Stimulated activated memory B cell treated with anti-CD40 and anti-IgM and Interleukin-4, amounts not matched to agents 10 μg/mL and 1 μg/mL and 100 μg/mL, for 72 hours (primary cell): ENCODE results near the gene LIPC.

ENCODE experiments used
- ATAC-seq: fragments of 150-1000 bp; cut with Tn5 transposase; 2 replicates; pipeline ENCODE4 v1.10.0; 2021
- H3K27ac Mint-ChIP-seq: one replicate; pipeline ENCODE4 v1.8.0; 2022; ENCODE audit warnings: mild to moderate bottlenecking, mixed read lengths
- H3K27me3 Mint-ChIP-seq: one replicate; pipeline ENCODE4 v1.8.0; 2022; ENCODE audit warnings: mixed read lengths
- H3K36me3 Mint-ChIP-seq: one replicate; pipeline ENCODE4 v1.8.0; 2022; ENCODE audit warnings: mixed read lengths
- H3K4me1 Mint-ChIP-seq: one replicate; pipeline ENCODE4 v1.8.0; 2022; ENCODE audit warnings: mixed read lengths
- H3K4me3 Mint-ChIP-seq: one replicate; pipeline ENCODE4 v1.8.0; 2022; ENCODE audit warnings: mild to moderate bottlenecking, moderate library complexity, mixed read lengths
- H3K9me3 Mint-ChIP-seq: one replicate; pipeline ENCODE4 v1.8.0; 2022; ENCODE audit warnings: mixed read lengths

The LIPC gene

DNA sequence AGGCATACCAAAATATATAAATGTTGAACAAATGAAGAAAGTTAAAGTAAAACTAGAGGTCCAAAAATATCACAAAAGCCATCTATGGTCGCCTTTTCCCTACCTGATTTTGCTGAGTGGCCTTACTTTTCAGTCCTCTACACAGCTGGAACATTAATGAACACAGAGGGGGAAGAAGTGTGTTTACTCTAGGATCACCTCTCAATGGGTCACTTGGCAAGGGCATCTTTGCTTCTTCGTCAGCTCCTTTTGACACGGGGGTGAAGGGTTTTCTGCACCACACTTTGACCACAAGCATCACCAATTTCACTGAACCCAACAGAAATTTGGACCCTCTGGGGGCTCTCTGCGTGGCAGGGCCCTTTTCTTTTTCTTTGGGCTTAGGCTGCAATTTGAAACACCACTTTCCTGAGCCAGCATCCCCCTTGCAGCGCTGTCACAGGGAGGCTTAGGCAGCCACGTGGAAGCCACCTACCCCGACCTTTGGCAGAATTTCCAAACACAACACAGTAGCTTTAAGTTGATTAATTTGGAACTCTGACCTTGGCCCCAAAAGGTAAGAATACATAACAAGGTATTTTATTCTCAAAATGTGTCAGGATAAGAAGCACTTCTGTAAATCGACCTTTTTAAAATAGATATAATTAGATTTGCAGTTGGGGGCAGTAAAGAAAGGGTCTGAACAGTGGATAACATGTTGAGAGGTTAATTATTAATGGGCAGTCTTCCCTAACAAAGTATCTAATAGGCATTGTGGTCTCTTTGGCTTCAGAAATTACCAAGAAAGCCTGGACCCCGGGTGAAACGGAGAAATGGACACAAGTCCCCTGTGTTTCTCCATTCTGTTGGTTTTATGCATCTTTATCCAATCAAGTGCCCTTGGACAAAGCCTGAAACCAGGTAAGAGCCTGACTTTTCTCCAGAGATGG, at the start of gene LIPC:
TSS of gene LIPC (plus strand) at position 771 of the 929 bp plus-strand sequence. CDS start at position 813, 42 bp downstream.
- Mint-ChIP-seq H3K4me3 (no peak within 1 kb of the TSS), H3K27ac (no peak within 1 kb of the TSS), H3K4me1 (no peaks in the 10 kb centered on the region), H3K36me3 (no peaks in the 10 kb centered on the region), H3K27me3 (no peaks in the 10 kb centered on the region), H3K9me3 (no peaks in the 10 kb centered on the region)
- ATAC-seq: no peak

- ATAC-seq: no peak
- H3K4me1 Mint-ChIP-seq: no peaks in the 10 kb centered on the region
These were observed 47.9 kb upstream of the LIPC start for GRCh38 chr15:58383876-58384275.

DNA sequence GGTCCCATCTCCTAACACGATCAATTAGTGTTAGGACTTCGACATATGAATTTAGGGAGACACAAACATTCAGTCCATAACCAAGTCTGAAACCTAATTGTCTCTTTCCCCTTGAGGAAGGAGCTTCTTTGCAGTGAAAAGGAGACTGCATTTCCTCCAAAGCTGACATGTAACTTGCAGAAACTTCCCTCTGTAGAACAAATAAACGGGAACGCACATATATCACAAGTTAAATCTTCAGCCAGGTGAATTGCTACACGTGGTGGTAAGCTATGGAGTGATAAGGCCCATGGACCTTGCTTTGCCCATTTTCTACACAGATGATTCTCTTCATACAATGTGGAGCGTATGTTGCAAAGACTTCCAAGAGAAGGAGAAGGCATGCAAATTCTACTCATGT, 47.1 kb upstream of the LIPC start:
- no peaks in the 10 kb centered on the region for H3K27me3 Mint-ChIP-seq
- no peaks in the 10 kb centered on the region for H3K36me3 Mint-ChIP-seq
- no peak overlapping the region for H3K4me3 Mint-ChIP-seq
- no peaks in the 10 kb centered on the region for H3K4me1 Mint-ChIP-seq
- ATAC-seq: no peak
- no peak overlapping the region for H3K27ac Mint-ChIP-seq
- no peaks in the 10 kb centered on the region for H3K9me3 Mint-ChIP-seq

More at GRCh38 chr15:58383876-58384275, 47.9 kb upstream of the LIPC start:
- no peaks in the 10 kb centered on the region for H3K27me3 Mint-ChIP-seq
- H3K9me3 Mint-ChIP-seq: no peaks in the 10 kb centered on the region
- no peak overlapping the region for H3K27ac Mint-ChIP-seq
- H3K36me3 Mint-ChIP-seq: no peaks in the 10 kb centered on the region
- no peak overlapping the region for H3K4me3 Mint-ChIP-seq

- no peak overlapping the region for H3K27ac Mint-ChIP-seq
- no peaks in the 10 kb centered on the region for H3K4me1 Mint-ChIP-seq
- no peaks in the 10 kb centered on the region for H3K9me3 Mint-ChIP-seq
- H3K36me3 Mint-ChIP-seq: no peaks in the 10 kb centered on the region
- no peaks in the 10 kb centered on the region for H3K27me3 Mint-ChIP-seq
- H3K4me3 Mint-ChIP-seq: no peak overlapping the region
- no peak for ATAC-seq
These were observed 45.7 kb upstream of the LIPC start for GRCh38 chr15:58386081-58386480.

DNA sequence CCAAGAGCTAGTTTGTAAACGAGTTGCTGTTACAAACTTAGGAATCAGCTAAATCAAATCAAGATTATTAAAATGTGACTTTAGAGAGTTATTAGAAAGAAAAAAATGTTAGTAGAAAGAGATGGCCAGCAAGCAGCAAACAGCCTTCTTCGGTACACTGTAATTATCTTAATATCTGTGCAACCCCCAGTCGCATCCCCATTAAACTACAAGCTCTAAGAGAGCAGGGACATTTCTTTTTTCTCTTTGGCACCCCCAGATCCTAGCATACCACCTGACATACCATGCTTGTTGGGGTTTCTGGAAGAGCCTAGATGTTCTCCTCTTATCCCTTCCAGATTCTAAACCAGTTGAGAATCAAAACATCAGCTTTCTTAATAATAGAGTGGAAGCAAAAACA, 45.1 kb upstream of the LIPC start:
- no peaks in the 10 kb centered on the region for H3K36me3 Mint-ChIP-seq
- H3K9me3 Mint-ChIP-seq: no peaks in the 10 kb centered on the region
- no peaks in the 10 kb centered on the region for H3K27me3 Mint-ChIP-seq
- no peaks in the 10 kb centered on the region for H3K4me1 Mint-ChIP-seq
- no peak overlapping the region for H3K4me3 Mint-ChIP-seq
- no peak for ATAC-seq
- no peak overlapping the region for H3K27ac Mint-ChIP-seq

DNA sequence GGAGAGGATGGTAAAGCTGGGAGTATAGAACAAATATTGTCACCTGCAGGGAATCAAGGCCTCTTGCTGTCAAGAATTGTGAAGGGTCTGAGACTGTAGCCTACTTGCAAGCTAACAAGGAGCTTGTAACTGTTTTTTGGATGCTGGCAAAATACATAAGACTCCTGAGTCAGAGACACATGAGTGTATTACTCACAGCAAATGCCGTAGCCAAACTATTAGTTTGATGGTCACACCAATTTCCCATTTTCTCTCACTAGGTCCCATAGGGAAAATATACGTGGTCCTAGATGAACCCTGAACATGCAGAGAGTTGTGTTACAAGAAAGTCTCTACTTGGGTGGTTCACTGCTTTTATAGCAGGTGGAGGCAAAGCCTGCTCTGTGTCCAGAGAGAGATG, 44.7 kb upstream of the LIPC start:
- Mint-ChIP-seq H3K27ac (no peak overlapping the region), H3K4me1 (no peaks in the 10 kb centered on the region), H3K4me3 (no peak overlapping the region), H3K27me3 (no peaks in the 10 kb centered on the region), H3K9me3 (no peaks in the 10 kb centered on the region), H3K36me3 (no peaks in the 10 kb centered on the region)
- no peak for ATAC-seq

GRCh38 chr15:58388211-58388610, 43.6 kb upstream of the LIPC start:
- ATAC-seq: no peak
- no peaks in the 10 kb centered on the region for H3K27me3 Mint-ChIP-seq
- no peak overlapping the region for H3K27ac Mint-ChIP-seq
- H3K4me1 Mint-ChIP-seq: no peaks in the 10 kb centered on the region
- H3K36me3 Mint-ChIP-seq: no peaks in the 10 kb centered on the region
- H3K9me3 Mint-ChIP-seq: no peaks in the 10 kb centered on the region
- H3K4me3 Mint-ChIP-seq: no peak overlapping the region

GRCh38 chr15:58390118-58390517, 41.7 kb upstream of the LIPC start:
- Mint-ChIP-seq H3K4me1 (no peaks in the 10 kb centered on the region), H3K4me3 (no peak overlapping the region), H3K27me3 (peaks cover 10% of the 10 kb centered on the region), H3K27ac (no peak overlapping the region), H3K36me3 (no peaks in the 10 kb centered on the region), H3K9me3 (no peaks in the 10 kb centered on the region)
- no peak for ATAC-seq

GRCh38 chr15:58390655-58391054, 41.1 kb upstream of the LIPC start:
- ATAC-seq: no peak
- H3K4me3 Mint-ChIP-seq: no peak overlapping the region
- H3K9me3 Mint-ChIP-seq: no peaks in the 10 kb centered on the region
- H3K4me1 Mint-ChIP-seq: no peaks in the 10 kb centered on the region
- H3K36me3 Mint-ChIP-seq: no peaks in the 10 kb centered on the region
- no peak overlapping the region for H3K27ac Mint-ChIP-seq
- H3K27me3 Mint-ChIP-seq: peaks cover 10% of the 10 kb centered on the region

GRCh38 chr15:58391088-58391487, 40.7 kb upstream of the LIPC start:
- no peak for ATAC-seq
- H3K4me3 Mint-ChIP-seq: no peak overlapping the region
- no peak overlapping the region for H3K27ac Mint-ChIP-seq
- H3K9me3 Mint-ChIP-seq: no peaks in the 10 kb centered on the region
- H3K4me1 Mint-ChIP-seq: no peaks in the 10 kb centered on the region
- peaks cover 10% of the 10 kb centered on the region for H3K27me3 Mint-ChIP-seq
- no peaks in the 10 kb centered on the region for H3K36me3 Mint-ChIP-seq

GRCh38 chr15:58392141-58392540, 39.6 kb upstream of the LIPC start:
- ATAC-seq: no peak
- H3K27me3 Mint-ChIP-seq: peaks cover 10% of the 10 kb centered on the region
- no peaks in the 10 kb centered on the region for H3K9me3 Mint-ChIP-seq
- no peak overlapping the region for H3K27ac Mint-ChIP-seq
- H3K36me3 Mint-ChIP-seq: no peaks in the 10 kb centered on the region
- H3K4me1 Mint-ChIP-seq: no peaks in the 10 kb centered on the region
- no peak overlapping the region for H3K4me3 Mint-ChIP-seq

DNA sequence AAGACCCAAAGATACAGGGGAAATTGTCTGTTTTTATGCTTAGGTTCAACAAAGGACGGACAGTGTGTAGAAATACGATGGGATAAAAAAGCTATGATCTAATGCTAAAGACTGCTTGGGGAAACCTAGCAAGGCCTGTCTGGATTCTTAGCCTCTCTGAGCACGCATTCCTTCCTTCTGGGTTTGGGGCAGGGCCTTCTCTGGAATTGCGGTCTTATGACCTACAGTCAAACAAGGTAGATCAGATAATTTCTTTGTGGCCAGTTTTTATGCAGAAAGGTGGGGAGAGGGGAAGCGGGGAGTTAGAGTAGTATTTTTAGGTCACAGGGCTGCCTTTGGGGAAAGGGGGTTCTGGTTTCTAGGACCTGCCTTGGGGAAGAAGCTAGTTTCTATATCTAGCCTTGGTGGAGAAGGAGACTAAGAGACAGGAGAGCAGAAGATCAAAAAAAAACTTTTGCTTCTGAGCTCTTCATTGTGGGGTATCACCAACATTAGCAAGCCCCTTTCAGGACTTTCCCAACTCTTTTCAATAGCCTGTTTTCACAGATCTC, 39.1 kb upstream of the LIPC start:
- Mint-ChIP-seq H3K27me3 (peaks cover 10% of the 10 kb centered on the region), H3K36me3 (no peaks in the 10 kb centered on the region), H3K4me1 (no peaks in the 10 kb centered on the region), H3K9me3 (no peaks in the 10 kb centered on the region), H3K4me3 (no peak overlapping the region), H3K27ac (no peak overlapping the region)
- ATAC-seq: no peak

GRCh38 chr15:58393241-58393662, 38.5 kb upstream of the LIPC start:
- H3K4me3 Mint-ChIP-seq: no peak overlapping the region
- H3K4me1 Mint-ChIP-seq: no peaks in the 10 kb centered on the region
- no peaks in the 10 kb centered on the region for H3K36me3 Mint-ChIP-seq
- H3K27ac Mint-ChIP-seq: no peak overlapping the region
- H3K9me3 Mint-ChIP-seq: no peaks in the 10 kb centered on the region
- ATAC-seq: no peak
- H3K27me3 Mint-ChIP-seq: peaks cover 10% of the 10 kb centered on the region

DNA sequence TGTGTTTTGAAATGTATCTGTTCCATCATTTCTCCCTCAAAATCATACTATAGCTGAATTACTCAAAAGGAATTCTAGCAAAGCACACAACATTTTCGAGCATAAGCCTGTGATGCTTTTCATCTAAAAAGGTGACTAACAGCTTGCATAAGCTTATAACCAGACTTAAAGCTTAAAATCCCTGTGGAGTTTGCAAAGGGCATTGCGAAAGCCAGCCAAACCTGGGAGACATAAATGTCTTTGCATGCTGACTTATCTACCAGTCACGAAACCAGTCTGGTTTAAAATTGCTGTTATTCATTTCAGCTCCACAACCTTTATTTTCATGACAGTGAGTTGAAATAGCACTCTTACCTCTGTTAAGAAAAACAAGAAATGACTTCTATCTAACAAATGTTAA, 35.6 kb upstream of the LIPC start:
- Mint-ChIP-seq H3K4me3 (no peak overlapping the region), H3K27me3 (peaks cover 10% of the 10 kb centered on the region), H3K27ac (no peak overlapping the region), H3K4me1 (no peaks in the 10 kb centered on the region), H3K36me3 (no peaks in the 10 kb centered on the region), H3K9me3 (no peaks in the 10 kb centered on the region)
- ATAC-seq: no peak

- Mint-ChIP-seq H3K27ac (no peak overlapping the region), H3K4me1 (no peaks in the 10 kb centered on the region), H3K36me3 (no peaks in the 10 kb centered on the region), H3K27me3 (peaks cover 16% of the 10 kb centered on the region), H3K4me3 (no peak overlapping the region), H3K9me3 (no peaks in the 10 kb centered on the region)
- ATAC-seq: no peak
These were observed 33.7 kb upstream of the LIPC start for GRCh38 chr15:58398071-58398470.

DNA sequence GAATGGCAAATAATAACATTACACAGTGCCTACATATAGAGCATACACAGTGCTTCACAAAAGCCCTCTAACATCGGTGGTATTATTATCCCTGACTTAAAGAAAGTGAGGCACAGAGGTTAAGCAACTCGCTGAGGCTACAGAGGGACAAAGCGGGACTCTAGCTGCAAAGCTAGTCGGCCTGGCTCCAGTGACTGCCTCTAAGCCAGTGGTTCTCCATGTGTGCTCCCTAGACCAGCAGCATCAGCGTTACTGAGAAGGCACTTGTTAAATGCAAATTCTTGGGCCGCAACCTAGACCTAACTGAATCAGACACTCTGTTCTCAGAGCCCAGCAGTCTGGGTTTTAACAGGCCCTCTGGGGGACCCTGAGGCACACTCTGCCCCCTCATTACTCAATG, 33.1 kb upstream of the LIPC start:
- Mint-ChIP-seq H3K27ac (no peak overlapping the region), H3K4me1 (no peaks in the 10 kb centered on the region), H3K27me3 (peaks cover 22% of the 10 kb centered on the region), H3K9me3 (no peaks in the 10 kb centered on the region), H3K4me3 (no peak overlapping the region), H3K36me3 (no peaks in the 10 kb centered on the region)
- ATAC-seq: no peak
